ENCODE results near the gene TRMT61A.
A peak's percentile ranks its signal among the peaks of the same experiment; 100 is the strongest.

Gene TRMT61A

DNA sequence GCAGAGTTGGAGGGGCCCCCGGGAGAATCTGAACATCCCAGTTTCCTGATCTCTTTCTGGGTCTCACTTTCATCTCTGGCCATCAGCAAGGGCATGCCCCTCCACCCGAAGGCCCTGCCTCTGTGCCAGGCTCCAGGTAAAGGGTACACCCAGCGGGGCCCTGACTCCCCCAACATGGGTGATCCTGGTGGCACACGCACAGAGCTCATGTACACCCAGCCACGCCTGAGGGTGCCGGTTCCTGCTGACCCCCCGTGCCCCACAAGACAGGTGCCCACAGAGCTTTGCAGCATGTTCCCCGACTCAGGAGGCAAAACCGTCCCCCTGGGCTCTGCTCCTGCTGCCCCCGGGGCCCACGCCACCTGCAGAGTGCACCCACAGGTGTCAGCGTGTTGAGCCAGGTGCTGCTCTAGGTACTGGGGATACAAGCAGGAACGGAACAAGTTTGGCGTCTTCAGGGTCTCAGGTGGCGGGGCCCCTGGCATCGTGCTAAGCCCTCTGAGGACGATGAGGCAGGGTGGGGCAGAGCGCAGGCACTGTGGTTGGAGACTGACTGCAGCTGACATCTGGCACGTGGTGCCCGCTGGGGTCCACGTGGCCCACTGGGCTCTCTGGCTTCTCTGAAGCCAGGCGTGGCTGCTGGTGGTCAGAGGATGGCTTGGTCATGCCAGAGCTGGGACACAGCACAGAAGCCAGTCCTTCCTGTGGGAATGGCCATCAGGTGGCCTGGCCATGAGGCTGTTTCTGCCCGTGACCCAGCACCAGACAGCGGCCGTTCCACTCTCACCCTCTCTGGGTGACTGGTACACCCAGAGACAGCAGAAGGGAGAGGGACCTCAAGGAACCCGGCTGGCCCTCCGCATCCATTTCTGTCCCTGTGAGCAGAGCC, 19.7 kb downstream of the TRMT61A start:
- peak; percentile 16 for DNase-seq

DNA sequence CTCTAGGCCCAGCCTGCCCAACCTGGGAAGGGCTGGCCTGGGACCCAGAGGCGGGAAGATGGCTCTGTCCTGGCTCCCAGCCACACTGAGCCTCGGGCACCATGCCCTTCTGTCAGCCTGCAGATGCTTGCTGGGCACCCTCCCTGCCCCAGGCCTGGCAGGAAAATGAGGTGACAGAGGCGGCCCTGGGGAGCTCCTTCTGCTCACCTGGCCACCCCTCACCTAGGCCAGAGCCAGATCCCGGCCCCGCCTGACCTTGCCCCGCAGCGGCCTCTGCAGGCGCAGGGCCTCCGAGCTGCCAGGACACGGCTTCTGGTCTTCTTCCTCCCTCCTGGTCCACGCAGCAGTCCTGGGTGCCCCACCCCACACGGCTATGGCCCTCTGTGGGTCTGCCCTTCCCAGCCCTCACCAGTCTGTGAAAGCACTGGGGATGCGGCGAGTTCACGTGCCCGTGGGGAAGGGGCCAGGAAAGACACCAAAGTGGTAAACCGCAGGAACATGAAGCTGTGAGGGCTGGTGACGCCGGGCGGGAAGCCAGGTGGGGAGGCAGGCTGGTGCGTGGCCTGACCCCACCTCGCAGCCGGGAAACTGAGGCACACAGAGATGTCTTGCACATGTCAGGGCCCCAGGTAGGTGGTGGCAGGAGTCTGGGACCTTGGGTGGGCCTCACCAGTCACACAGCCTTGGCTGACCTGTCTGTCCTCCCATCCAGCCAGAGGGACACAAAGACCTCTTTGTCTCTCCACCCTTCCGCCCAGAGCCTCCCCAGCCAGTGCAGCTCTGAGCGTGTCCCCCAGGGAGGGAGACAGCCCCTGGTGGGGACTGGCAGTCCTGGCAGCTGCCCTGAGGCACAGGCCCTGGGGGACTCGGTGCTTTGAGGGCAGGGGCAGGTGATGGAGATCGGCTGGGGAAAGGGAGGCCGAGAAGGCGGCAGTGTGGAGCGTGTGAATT, 20.6 kb downstream of the TRMT61A start:
- DNase-seq = peak; percentile 35

DNA sequence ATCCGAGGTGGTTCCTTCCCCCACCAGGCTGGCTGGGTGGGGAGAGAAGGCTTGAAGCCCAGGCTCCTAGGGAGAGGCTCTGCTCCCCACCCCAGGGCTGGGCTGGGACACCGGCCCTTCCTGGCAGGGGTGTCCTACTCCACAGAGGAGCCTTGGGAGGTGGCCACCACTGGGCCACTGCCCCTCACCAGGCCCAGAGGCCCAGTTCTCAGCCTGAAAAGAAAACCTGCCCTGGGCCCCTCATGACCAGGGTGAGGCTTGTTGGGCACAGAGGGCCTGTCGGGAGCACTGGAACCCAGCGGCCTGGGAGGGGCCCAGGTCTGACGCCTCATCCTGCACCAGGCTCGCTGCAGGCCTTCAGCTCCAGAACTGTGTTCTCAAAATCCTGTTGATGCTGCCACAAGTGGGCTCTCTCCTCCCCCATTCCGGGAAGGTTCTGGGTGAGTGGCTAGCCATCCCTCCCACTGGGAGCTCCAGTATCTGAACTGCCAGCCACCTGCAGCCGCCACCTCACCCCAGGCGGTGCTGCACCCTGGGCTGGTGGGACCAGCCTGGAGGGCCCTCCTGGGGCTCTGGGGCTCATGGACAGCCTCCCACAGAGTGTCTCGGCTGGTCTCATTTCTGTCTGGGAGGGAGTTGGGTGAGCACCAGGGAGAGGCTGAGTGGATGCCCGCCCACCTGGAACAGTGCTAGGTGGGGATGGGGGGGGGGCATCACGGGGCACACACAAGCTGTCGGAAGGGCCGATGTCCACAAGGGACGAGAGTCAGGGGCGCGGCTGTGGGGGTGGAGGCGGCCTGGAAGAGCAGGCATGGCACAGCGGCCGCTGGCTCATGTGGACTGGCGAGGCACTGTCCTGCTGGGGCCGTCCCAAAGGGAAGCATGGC, 21.7 kb downstream of the TRMT61A start:
- peak; percentile 40 for DNase-seq

DNA sequence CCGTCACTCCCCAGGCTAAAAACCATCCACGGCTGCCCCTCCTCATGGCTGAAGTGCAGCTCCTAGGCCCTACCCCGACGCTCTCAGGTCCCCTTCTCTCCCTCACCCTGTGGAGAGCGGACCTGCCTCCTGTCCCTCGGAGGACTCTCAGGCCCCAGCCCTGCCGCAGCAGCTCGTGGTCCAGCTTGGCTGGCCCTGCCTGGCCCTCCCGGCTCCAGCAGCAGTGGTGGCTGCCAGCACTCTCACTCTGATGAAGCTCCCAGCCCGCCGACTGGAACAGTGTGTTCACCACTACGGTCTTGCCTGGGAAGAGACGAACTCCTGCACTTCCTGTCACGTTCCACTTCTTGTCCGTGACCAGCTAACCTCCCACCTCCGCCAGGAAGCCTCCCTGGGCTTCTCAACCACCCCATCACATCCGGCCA, 22.4 kb downstream of the TRMT61A start:
- peak; percentile 82 for DNase-seq

DNA sequence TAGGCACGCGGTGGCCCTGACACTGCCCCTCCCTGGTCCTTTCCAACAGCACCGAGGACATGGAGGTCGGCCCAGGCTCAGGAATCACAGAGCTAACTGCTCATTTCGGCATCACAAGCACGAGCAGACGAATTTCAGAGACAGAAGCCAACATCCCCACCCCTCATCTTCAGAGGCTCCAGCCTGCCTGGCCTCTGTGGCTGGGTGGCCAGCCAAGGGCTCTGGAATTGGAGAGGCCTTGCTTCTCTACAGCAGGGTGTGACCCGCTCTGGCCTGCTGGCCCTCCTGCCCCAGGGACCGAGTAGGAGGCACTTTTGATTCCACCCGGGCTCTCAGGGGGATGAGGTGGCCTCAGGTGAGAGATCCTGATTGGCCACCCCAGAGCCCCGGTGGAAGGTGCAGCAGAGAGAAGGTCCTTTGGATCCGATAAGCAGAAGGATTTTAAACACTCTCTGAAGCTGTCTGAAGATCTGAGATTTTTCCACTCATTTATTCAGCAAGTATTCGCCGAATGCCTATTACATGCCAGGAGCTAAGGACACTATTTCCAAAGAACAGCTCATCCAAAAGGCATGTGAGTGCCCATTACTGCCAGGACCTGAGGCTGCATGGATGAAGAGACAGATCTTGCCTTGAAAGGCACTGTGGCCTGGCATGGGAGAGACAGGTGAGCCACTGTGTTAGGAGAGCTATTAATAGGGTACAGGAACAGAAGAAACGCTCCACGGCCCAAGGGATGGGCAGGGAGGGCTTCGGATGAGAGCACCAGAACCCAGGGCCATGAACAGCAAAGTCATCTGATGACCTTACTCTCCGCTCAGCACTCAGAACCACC, 23.2 kb downstream of the TRMT61A start:
- DNase-seq = peak; percentile 85

DNA sequence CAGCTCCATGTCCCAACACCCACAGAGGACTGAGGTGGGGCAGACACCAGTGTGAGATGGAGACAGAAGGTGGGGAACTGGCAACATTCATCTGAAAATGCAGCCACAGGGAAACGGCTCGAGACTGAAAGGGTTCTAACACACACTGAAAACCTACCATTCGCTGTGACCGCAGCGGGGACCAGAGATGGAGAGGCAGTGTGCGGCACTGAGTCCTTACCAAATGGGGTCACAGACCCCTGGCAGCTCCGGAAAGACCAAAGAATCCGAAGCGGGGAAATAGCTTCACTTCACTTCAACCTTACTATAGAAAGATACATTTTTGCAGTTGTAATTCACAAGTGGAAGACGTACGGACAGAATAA, 23.8 kb downstream of the TRMT61A start:
- no peak for DNase-seq

GRCh38 chr14:103555559-103556337, 26.8 kb downstream of the TRMT61A start:
- no peak for DNase-seq

DNA sequence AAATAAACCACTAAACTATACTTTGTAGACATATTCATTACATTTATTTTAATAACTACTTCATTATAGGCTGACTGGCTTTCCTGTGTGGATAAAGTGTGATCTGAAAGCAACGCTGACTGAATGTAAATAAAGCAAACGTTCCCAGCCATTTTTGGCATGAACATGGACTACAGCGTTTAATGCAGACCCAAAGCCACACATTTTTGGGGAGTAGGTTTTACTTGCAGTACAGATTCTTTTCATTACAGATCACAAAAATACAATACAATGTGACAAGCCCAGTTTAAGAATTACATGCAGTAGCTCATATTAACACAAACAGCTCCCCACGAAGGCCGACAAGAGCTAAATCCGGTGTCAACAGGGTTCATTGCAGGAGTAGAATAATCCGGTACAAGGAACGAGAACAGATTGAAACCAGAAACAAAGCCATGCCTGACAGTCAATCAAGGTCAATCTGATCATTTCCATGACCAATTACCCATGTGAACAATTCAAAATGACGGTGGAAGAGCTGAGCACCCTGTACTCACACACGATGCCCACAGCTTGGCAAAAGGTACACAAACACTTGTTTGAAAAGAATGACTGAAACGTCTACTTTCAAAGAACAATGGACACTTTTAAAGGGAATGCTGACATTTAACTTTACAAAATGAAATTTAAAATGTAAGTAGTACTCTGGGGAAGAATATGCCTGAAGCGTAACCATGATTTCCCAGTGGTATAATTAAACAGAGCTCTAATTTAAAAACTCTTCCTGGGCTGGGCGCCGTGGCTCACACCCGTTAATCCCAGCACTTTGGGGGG, 28.2 kb downstream of the TRMT61A start:
- no peak for DNase-seq

- DNase-seq = no peak
Measured at GRCh38 chr14:103558071-103558882, 29.3 kb downstream of the TRMT61A start.

GRCh38 chr14:103559766-103560165, 30.8 kb downstream of the TRMT61A start:
- no peak for DNase-seq

DNA sequence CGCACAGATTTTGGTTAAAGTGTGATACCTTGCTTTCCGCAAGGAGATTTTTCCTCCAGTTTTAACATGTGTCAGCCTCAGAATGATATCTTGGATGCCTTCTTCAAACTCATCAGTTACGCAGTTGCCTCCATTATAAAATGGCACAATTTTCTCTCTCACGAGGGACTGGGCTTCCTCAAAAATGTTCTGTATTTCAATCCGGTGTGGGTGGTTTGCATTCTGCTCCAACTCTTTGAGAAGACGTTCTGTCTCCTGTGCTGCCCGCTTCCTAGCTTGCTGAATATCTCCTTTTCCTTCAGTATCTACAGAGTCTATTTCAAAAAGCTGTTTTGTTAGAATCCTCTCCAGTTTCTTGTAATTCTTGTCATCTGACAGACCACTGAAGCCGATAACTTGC, 31.7 kb downstream of the TRMT61A start:
- DNase-seq = no peak

- DNase-seq = peak; percentile 69
Measured at GRCh38 chr14:103561381-103562178, 32.6 kb downstream of the TRMT61A start.

DNA sequence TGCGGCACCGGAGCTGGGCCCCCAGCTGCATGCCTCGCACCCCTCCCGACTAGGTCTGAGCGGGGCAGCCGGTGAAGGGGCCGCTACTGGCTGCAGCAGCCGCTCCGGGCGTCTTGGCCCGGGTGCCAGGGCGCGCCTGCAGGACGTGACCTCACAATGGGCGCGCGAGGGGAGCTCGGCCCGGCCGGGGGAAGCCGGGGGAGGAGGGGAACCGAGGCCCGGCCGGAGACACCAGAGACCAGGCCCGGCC, 33.1 kb downstream of the TRMT61A start:
- DNase-seq = peak; percentile 71

GRCh38 chr14:103562429-103563225, 33.6 kb downstream of the TRMT61A start, which contains the start of the genes BAG5 and COA8:
BAG5 (minus strand) TSS chr14:103562657; CDS start chr14:103561164, 1,493 bp downstream.
COA8 (plus strand) TSS chr14:103562960; CDS start chr14:103563002, 42 bp downstream.
- peak; percentile 92 for DNase-seq

DNA sequence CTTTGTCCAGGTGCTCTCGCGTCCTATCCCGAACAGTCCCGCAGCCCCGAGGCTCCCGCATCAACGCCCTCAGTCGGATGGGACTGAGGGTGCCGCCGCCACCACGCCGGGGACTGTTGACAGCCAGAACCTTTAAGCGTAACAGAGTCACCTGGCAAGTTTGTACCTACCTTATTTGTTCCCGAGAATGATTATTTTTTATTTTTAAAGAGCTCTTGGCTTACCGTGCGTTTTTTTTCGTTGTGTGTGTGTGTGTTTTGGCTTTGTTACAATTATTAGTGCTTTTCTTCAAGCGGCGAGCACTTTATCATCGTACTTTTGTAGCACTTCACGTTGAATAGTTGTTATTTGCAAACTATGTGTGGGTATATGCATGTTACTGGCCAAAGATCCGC, 34.2 kb downstream of the TRMT61A start:
- DNase-seq = no peak

DNA sequence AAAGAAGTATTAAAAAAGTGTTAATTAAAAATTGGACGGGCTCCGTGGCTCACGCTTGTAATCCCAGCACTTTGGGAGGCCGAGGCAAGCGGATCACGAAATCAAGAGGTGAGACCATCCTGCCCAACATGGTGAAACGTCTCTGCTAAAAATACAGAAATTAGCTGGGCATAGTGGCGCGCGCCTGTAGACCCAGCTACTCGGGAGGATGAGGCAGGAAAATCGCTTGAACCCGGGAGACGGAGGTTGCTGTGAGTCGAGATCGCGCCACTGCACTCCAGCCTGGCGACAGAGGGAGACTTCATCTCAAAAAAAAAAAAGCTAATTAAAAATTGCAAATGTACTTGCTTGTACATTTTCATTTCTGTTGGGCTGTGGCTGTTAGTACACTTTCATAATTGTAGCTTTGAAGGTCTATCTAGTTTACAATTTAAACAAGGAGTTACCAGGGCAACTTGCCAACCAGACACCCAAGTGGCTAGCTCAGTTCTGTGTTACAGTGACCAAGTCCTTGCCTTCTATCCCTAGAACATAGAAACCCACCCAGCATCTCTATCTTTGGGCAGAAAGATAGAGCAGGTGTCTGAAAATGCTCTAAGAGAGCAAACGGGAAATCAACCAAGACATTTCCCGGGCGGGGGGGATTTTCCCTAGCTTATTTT, 35.0 kb downstream of the TRMT61A start:
- DNase-seq = no peak

- DNase-seq = no peak
Measured at GRCh38 chr14:103568952-103569351, 40.0 kb downstream of the TRMT61A start.

All from right hindlimb (tissue), 1 donor.